ENCODE measurements around the gene NEDD9. TPM values are rescaled to one million over a fixed set of nuclear protein-coding genes. Genes with fewer than 3 reads are reported as not detected.

The NEDD9 gene
- total and polyA plus RNA-seq, 2 of the 13 experiments (the other 11 are each of a cell fraction or from before 2014, with no cell fraction given), result 27.1 to 389 TPM

GRCh38 chr6:11143394-11144371 is 88.8 kb downstream of the NEDD9 start (continued):
- TF ChIP-seq HDAC1 (CRISPR knock-in tag; IDR thresholded peaks at IDR 0.05) (peak; percentile 60; the same call in 1 of the 2 replicates), GFI1 (CRISPR knock-in tag; IDR thresholded peaks at IDR 0.05; ENCODE audit: borderline replicate concordance) (no peak), ZNF577 (CRISPR knock-in tag; IDR thresholded peaks at IDR 0.05; ENCODE audit: borderline replicate concordance, low read depth) (no peak), ZHX1 (CRISPR knock-in tag; IDR thresholded peaks at IDR 0.05; ENCODE audit: low read depth) (peak; percentile 90), ZNF639 (CRISPR knock-in tag; conservative IDR thresholded peaks at IDR 0.05) (no peak), ETS1 (CRISPR knock-in tag; IDR thresholded peaks at IDR 0.05) (no peak), ZNF143 (CRISPR knock-in tag; IDR thresholded peaks at IDR 0.05) (no peak), HMGXB4 (CRISPR knock-in tag; IDR thresholded peaks at IDR 0.05; ENCODE audit: borderline replicate concordance in 1 of 2, low read depth in 1 of 2) (peak; percentile 8 to 47; a peak in 2 of 4 replicates), ZNF12 (CRISPR knock-in tag; IDR thresholded peaks at IDR 0.05) (peak; percentile 85), RELA (CRISPR knock-in tag; IDR thresholded peaks at IDR 0.05) (no peak), HMGA1 (CRISPR knock-in tag; conservative IDR thresholded peaks at IDR 0.05) (no peak), ZNF230 (CRISPR knock-in tag; IDR thresholded peaks at IDR 0.05) (no peak; the same call in 1 of the 2 replicates), ZFAT (CRISPR knock-in tag; conservative IDR thresholded peaks at IDR 0.05) (no peak), SNAI1 (CRISPR knock-in tag; IDR thresholded peaks at IDR 0.05; ENCODE audit: borderline replicate concordance) (no peak), NFATC3 (CRISPR knock-in tag; IDR thresholded peaks at IDR 0.05) (no peak), TFAP4 (IDR thresholded peaks at IDR 0.05; ENCODE audit: borderline replicate concordance, low read depth) (peak; percentile 39; the same call in 1 of the 2 replicates), KLF9 (CRISPR knock-in tag; IDR thresholded peaks at IDR 0.05; ENCODE audit: low read depth) (0 out of 2 replicates have a peak, but pooled peaks have one; percentile 47), ZNF292 (CRISPR knock-in tag; IDR thresholded peaks at IDR 0.05; ENCODE audit: borderline replicate concordance, low read depth) (peak; percentile 64; the same call in 1 of the 2 replicates), BRCA1 (CRISPR knock-in tag; IDR thresholded peaks at IDR 0.05) (peak; percentile 59; the same call in 1 of the 2 replicates)

Measured in HepG2 (cell line).